Heart right ventricle (tissue), 16 donors: ENCODE results near the gene ADAMTS2. TPM values are rescaled to one million over a fixed set of nuclear protein-coding genes. Genes with fewer than 3 reads are reported as not detected.

ENCODE experiments used
- ATAC-seq, 8 donors: fragments of 200-7000 bp; cut with Tn5 transposase; one replicate each; pipeline ENCODE4 v1.9.1; 2020; ENCODE audit warnings: mild to moderate bottlenecking in 8 of 8, moderate library complexity in 8 of 8, moderate number of reproducible peaks in 1 of 8
- DNase-seq, 2 donors: peaks; one replicate each; pipeline ENCODE4 v3.0.0-alpha.2; 2020
- H3K27ac ChIP-seq, 10 donors: fragments of 200-600 bp; sonication (generic) in 2 of 10; one replicate each; pipeline versions ENCODE4 v1.5.0 to v1.8.0; 2020 to 2022; ENCODE audit warnings: mild to moderate bottlenecking in 3 of 10
- H3K27me3 ChIP-seq, 7 donors: fragments of 200-600 bp; one replicate each; pipeline ENCODE4 v1.8.0; 2021 to 2022; ENCODE audit warnings: mild to moderate bottlenecking in 2 of 7
- H3K36me3 ChIP-seq, 9 donors: fragments of 200-600 bp; sonication (generic) in 1 of 9; one replicate each; pipeline versions ENCODE4 v1.5.0 to v1.8.0; 2020 to 2022; ENCODE audit warnings: mild to moderate bottlenecking in 2 of 9
- H3K4me1 ChIP-seq, 9 donors: fragments of 200-600 bp; sonication (generic) in 1 of 9; one replicate each; pipeline versions ENCODE4 v1.5.0 to v1.8.0; 2020 to 2022; ENCODE audit warnings: mild to moderate bottlenecking in 4 of 9
- H3K4me3 ChIP-seq, 10 donors: fragments of 200-600 bp; sonication (generic) in 2 of 10; one replicate each; pipeline versions ENCODE4 v1.5.0 to v1.8.0; 2020 to 2022; ENCODE audit warnings: mild to moderate bottlenecking in 7 of 10, moderate library complexity in 2 of 10
- H3K9me3 ChIP-seq, 11 donors: fragments of 200-600 bp in 10 of 11; sonication (generic) in 2 of 11; one replicate each; pipeline versions ENCODE4 v1.5.0 to v1.8.0; 2013 to 2022; ENCODE audit warnings: mild to moderate bottlenecking in 2 of 11, control low read depth in 1 of 11, moderate library complexity in 1 of 11
- CTCF ChIP-seq, 9 donors: fragments of 200-600 bp; sonication (generic) in 2 of 9; IDR thresholded peaks; one replicate each; pipeline versions ENCODE4 v1.5.0 to v1.8.0; 2021 to 2022; ENCODE audit warnings: antibody characterized with exemption in 9 of 9, mild to moderate bottlenecking in 5 of 9, moderate library complexity in 1 of 9
- WGBS, 2 donors: extraction: QIAGEN DNeasy Blood & Tissue Kit; methylation state at CpG; one replicate each; pipeline ENCODE4 v1.1.7; 2013; ENCODE audit warnings: inconsistent platforms in 1 of 2; 5-methylcytosine and 5-hydroxymethylcytosine counted together
- intact Hi-C, 10 donors: fragments of 100-400 bp; cut with DNase I; formaldehyde crosslinking; loops; one replicate each; pipeline versions ENCODE4 v1.11.1 to v1.14.2; 2022
- long read RNA-seq, 3 donors: library from polyadenylated mRNA; unstranded; transcript quantifications; one replicate each; pipeline ENCODE4 v2.0.0, GENCODE V29; 2020 to 2021
- polyA plus RNA-seq, 2 donors: library from polyadenylated mRNA; stranded (reverse); fragments of 200-250 nt; gene quantifications; one replicate each; pipeline ENCODE4 v1.2.3, GENCODE V29; 2013
- total RNA-seq, 10 donors: library from RNA; stranded (reverse); fragmentation: NEBNext Ultra II Directional in 3 of 10; extraction: Animal tissue kit (Norgen Biotek cat#: 25700) in 3 of 10; gene quantifications; one replicate each; pipeline versions ENCODE4 v1.2.1 to v1.2.4, GENCODE V29; 2021 to 2023
- donor health status: Arrhythmogenic right ventricular cardiomyopathy.
- donor health status: ischemic (EF 13 %, LVEDD 7.1; RV severe dilation, severe dysfunction).
- donor health status: healthy with polysubstance abuse.
- donor health status: DM: no; HTN: yes; CAD: no.
- donor health status: DM: no; HTN: no; CAD: no.
- donor health status: ischemic (EF 25% LVEDD 6.9; RV normal size, moderate dysfunction).
- donor health status: ischemic (EF 25% LVEDD 5.7; RV mildly dilated, moderate dysfunction).
- donor health status: healthy.
- donor health status: DM: yes; HTN: yes; CAD: no.
- donor health status: Ischemic cardiomyopathy.
- donor health status: ischemic (EF 35%, LVEDD 5.7; RV mildly dilated, moderate dysfunction).
- donor health status: nonischemic (EF 11% LVEDD 7.7; RV severe dilation, severe dysfunction).
- donor health status: DM: yes; HTN: yes; CAD: no.
- donor health status: PGD.
- donor health status: ischemic (EF 29% LVEDD 5.4; RV normal size, mild dysfunction).
- donor health status: nonischemic (EF 23%, LVEDD 6.1; RV moderate dilation, normal function).

ADAMTS2 gene
- total RNA-seq (10 to 100 TPM in 1 of 10 donors, 1 to 10 TPM in 9; 1.7 to 13.5 (median 3.0) TPM), polyA plus RNA-seq (1 to 10 TPM; 5.0 to 7.3 TPM)
- long read RNA-seq, donor 1, full-length matches to known transcripts = 3 of 7 reads
- long read RNA-seq, donor 1, partial matches to known transcripts = 1 of 7 reads
- long read RNA-seq, donor 1, other reads (novel, unspliced or antisense) = 3 of 7 reads
- long read RNA-seq, donor 2, full-length matches to known transcripts = 2 of 7 reads
- long read RNA-seq, donor 2, partial matches to known transcripts = 2 of 7 reads
- long read RNA-seq, donor 2, other reads (novel, unspliced or antisense) = 3 of 7 reads
- long read RNA-seq, donor 3, full-length matches to known transcripts = 3 of 11 reads
- long read RNA-seq, donor 3, partial matches to known transcripts = 1 of 11 reads
- long read RNA-seq, donor 3, other reads (novel, unspliced or antisense) = 7 of 11 reads

- H3K27ac ChIP-seq = peak within 1 kb of the TSS in 6 of 10 donors; percentile 15 to 83 (median 60)
Observed at GRCh38 chr5:179345433-179346321, at the start of gene ADAMTS2. Gene ADAMTS2, minus strand, starts transcription at chr5:179345461. Its CDS starts 133 bp downstream, at chr5:179345328.

GRCh38 chr5:179393078-179393477, 47.8 kb upstream of the ADAMTS2 start:
- intact Hi-C loops = no loop called here
- Histone ChIP-seq H3K27ac (no peak overlapping the region), H3K36me3 (no peaks in the 10 kb centered on the region), H3K4me1 (no peaks in the 10 kb centered on the region), H3K4me3 (no peak overlapping the region), H3K27me3 (peaks cover 0 to 4% (median 0%) of the 10 kb centered on the region in 7 donors), H3K9me3 (peaks cover 0 to 57% (median 29%) of the 10 kb centered on the region in 11 donors)
- DNase-seq = no peak
- WGBS, 2 donors = 60 to 66% methylated on average over 4 of the region's 4 CpGs
- no peak for TF ChIP-seq CTCF (IDR thresholded peaks at IDR 0.05)
- ATAC-seq = no peak

More at GRCh38 chr5:179345433-179346321, at the start of gene ADAMTS2:
- TF ChIP-seq CTCF (IDR thresholded peaks at IDR 0.05) = peak in 3 of 9 donors; percentile 4 to 27 (median 24)
- DNase-seq (peak; percentile 43 to 74), ATAC-seq (peak in 6 of 8 donors; percentile 23 to 74 (median 43))
- peaks cover 7 to 78% (median 57%) of the 10 kb centered on the region in 7 donors for H3K27me3 ChIP-seq
- H3K4me1 ChIP-seq = peaks cover 8 to 46% (median 19%) of the 10 kb centered on the region in 9 donors
- H3K4me3 ChIP-seq = peak within 1 kb of the TSS; percentile 32 to 66 (median 60)
- WGBS, 2 donors = 9 to 25% methylated on average over 22 to 64 of the region's 67 CpGs
- no peaks in the 10 kb centered on the region for H3K9me3 ChIP-seq
- no peaks in the 10 kb centered on the region for H3K36me3 ChIP-seq
- intact Hi-C loops = loop anchor here in 7 of 10 donors (5.0 to 10.0 kb wide), 3 partner anchors 171 to 181 kb away; no protein-coding TSS in a partner anchor

- Histone ChIP-seq H3K4me1 (no peaks in the 10 kb centered on the region), H3K27ac (no peak overlapping the region), H3K4me3 (no peak overlapping the region), H3K27me3 (peaks cover 0 to 15% (median 7%) of the 10 kb centered on the region in 7 donors), H3K36me3 (no peaks in the 10 kb centered on the region), H3K9me3 (peaks cover 0 to 37% (median 18%) of the 10 kb centered on the region in 11 donors)
- no peak for ATAC-seq
- WGBS, 2 donors = 83 to 85% methylated on average over 19 of the region's 19 CpGs
- intact Hi-C loops = no loop called here
- TF ChIP-seq CTCF (IDR thresholded peaks at IDR 0.05) = no peak
- no peak for DNase-seq
Observed at GRCh38 chr5:179387151-179388110, 42.2 kb upstream of the ADAMTS2 start.
